ENCODE results near the gene MISP3.
A peak's percentile ranks its signal among the peaks of the same experiment; 100 is the strongest.

Gene MISP3

GRCh38 chr19:14053500-14053899 lies 19.1 kb upstream of the MISP3 start:
- DNase-seq (ENCODE audit: low spot score), result no peak

GRCh38 chr19:14054099-14054498 lies 18.5 kb upstream of the MISP3 start:
- DNase-seq (ENCODE audit: low spot score), result no peak

- DNase-seq (ENCODE audit: low spot score), result no peak
Observed at GRCh38 chr19:14054721-14055120, 17.9 kb upstream of the MISP3 start.

- DNase-seq (ENCODE audit: low spot score), result no peak
Observed at GRCh38 chr19:14055396-14055795, 17.2 kb upstream of the MISP3 start.

GRCh38 chr19:14056069-14056666 lies 16.4 kb upstream of the MISP3 start:
- no peak for DNase-seq (ENCODE audit: low spot score)

- DNase-seq (ENCODE audit: low spot score), result no peak
Observed at GRCh38 chr19:14056741-14057356, 15.7 kb upstream of the MISP3 start.

GRCh38 chr19:14058182-14059092 lies 14.1 kb upstream of the MISP3 start:
- no peak for DNase-seq (ENCODE audit: low spot score)

GRCh38 chr19:14059093-14059480 lies 13.5 kb upstream of the MISP3 start:
- DNase-seq (ENCODE audit: low spot score), result no peak

GRCh38 chr19:14059652-14060155 lies 12.9 kb upstream of the MISP3 start:
- DNase-seq (ENCODE audit: low spot score), result no peak

- no peak for DNase-seq (ENCODE audit: low spot score)
Observed at GRCh38 chr19:14061081-14061749, 11.4 kb upstream of the MISP3 start.

GRCh38 chr19:14061751-14062557 lies 10.6 kb upstream of the MISP3 start, which contains the start of gene PALM3:
Gene PALM3, minus strand, starts transcription at chr19:14062076. Its CDS starts 96 bp downstream, at chr19:14061980.
- DNase-seq (ENCODE audit: low spot score), result no peak

GRCh38 chr19:14062558-14062855 lies 10.1 kb upstream of the MISP3 start:
- DNase-seq (ENCODE audit: low spot score), result no peak

- DNase-seq (ENCODE audit: low spot score), result no peak
Observed at GRCh38 chr19:14063105-14063504, 9.5 kb upstream of the MISP3 start.

GRCh38 chr19:14066134-14066533 lies 6.5 kb upstream of the MISP3 start:
- DNase-seq (ENCODE audit: low spot score), result no peak

- no peak for DNase-seq (ENCODE audit: low spot score)
Observed at GRCh38 chr19:14070268-14071050, 2.1 kb upstream of the MISP3 start.

- peak; percentile 64 for DNase-seq (ENCODE audit: low spot score)
Observed at GRCh38 chr19:14073261-14073924, 807 bp downstream of the MISP3 start.

- no peak for DNase-seq (ENCODE audit: low spot score)
Observed at GRCh38 chr19:14073925-14074838, 1.6 kb downstream of the MISP3 start.

- DNase-seq (ENCODE audit: low spot score), result no peak
Observed at GRCh38 chr19:14078411-14078810, 5.8 kb downstream of the MISP3 start.
